ENCODE measurements around the gene UBE2Z.

DNA sequence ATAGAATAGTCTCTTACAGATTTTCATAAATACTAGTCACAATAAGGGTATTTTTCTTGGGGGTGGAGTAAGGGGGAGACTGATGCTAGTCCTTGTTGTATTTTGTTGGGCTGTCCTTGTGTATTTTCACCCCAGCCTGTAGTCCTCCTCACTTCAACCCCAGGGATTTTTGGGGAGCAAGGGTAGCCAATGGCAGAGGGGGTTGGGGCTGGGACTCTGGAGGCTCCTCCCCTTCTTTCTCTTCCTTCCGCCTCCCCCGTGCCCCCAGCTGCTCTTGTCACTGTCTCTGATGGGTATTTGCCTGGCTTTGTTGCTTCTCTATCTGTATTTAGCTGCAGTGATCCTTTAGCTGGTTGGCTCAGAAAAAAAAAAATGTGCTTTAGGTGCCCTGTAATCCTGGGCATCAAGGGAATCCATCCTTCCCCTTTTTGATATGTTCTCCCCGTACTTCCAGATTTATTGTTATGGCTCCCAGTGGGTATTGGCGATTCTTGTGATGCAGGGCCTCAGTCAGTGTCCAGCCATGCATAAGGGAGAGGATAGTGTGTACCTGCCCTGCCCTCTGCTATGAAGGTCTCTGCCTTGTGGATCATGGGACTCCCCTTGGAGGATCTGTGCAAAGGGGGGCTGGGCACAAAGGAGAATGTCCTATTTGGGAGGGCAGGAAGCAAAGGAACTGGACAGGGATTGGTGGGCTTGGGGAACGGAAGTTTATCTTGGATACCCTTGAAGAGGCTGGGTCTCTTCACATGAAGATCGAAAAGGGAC lies 20.0 kb downstream of the UBE2Z start:
- TF ChIP-seq CTCF (IDR thresholded peaks at IDR 0.05), result no peak
- no peak for TF ChIP-seq POLR2A (IDR thresholded peaks at IDR 0.05)

All from right lobe of liver (tissue), 4 donors.